ENCODE data around the gene IQSEC1. TPM values are rescaled to one million over a fixed set of nuclear protein-coding genes. Genes with fewer than 3 reads are reported as not detected.

The IQSEC1 gene
- total RNA-seq, 1 donor = 135 TPM

- no peak overlapping the region for H3K4me3 ChIP-seq (ENCODE audit: low read length)
- no peaks in the 10 kb centered on the region for H3K27me3 ChIP-seq (ENCODE audit: insufficient read depth, low read length)
- peaks cover 3% of the 10 kb centered on the region for H3K4me1 ChIP-seq (ENCODE audit: insufficient read depth, low read length)
- H3K9me3 ChIP-seq (ENCODE audit: low read depth, low read length) = no peaks in the 10 kb centered on the region
Observed at GRCh38 chr3:13098192-13098988, 25.2 kb upstream of the IQSEC1 start.

- peaks cover 10% of the 10 kb centered on the region for H3K4me1 ChIP-seq (ENCODE audit: insufficient read depth, low read length)
- no peaks in the 10 kb centered on the region for H3K9me3 ChIP-seq (ENCODE audit: low read depth, low read length)
- no peak overlapping the region for H3K4me3 ChIP-seq (ENCODE audit: low read length)
Observed at GRCh38 chr3:13096356-13096755, 23.1 kb upstream of the IQSEC1 start.

GRCh38 chr3:13095408-13095937, 22.2 kb upstream of the IQSEC1 start:
- H3K27me3 ChIP-seq (ENCODE audit: insufficient read depth, low read length) = no peaks in the 10 kb centered on the region
- H3K9me3 ChIP-seq (ENCODE audit: low read depth, low read length) = no peaks in the 10 kb centered on the region
- H3K4me3 ChIP-seq (ENCODE audit: low read length) = no peak overlapping the region
- H3K4me1 ChIP-seq (ENCODE audit: insufficient read depth, low read length) = peaks cover 10% of the 10 kb centered on the region

More at GRCh38 chr3:13096356-13096755, 23.1 kb upstream of the IQSEC1 start:
- no peaks in the 10 kb centered on the region for H3K27me3 ChIP-seq (ENCODE audit: insufficient read depth, low read length)

GRCh38 chr3:13093687-13094086, 20.5 kb upstream of the IQSEC1 start:
- H3K27me3 ChIP-seq (ENCODE audit: insufficient read depth, low read length) = no peaks in the 10 kb centered on the region
- no peak overlapping the region for H3K4me3 ChIP-seq (ENCODE audit: low read length)
- H3K9me3 ChIP-seq (ENCODE audit: low read depth, low read length) = no peaks in the 10 kb centered on the region
- peaks cover 10% of the 10 kb centered on the region for H3K4me1 ChIP-seq (ENCODE audit: insufficient read depth, low read length)

GRCh38 chr3:13092621-13093617, 19.7 kb upstream of the IQSEC1 start:
- H3K4me1 ChIP-seq (ENCODE audit: insufficient read depth, low read length) = peaks cover 11% of the 10 kb centered on the region
- H3K27me3 ChIP-seq (ENCODE audit: insufficient read depth, low read length) = no peaks in the 10 kb centered on the region
- no peak overlapping the region for H3K4me3 ChIP-seq (ENCODE audit: low read length)
- H3K9me3 ChIP-seq (ENCODE audit: low read depth, low read length) = no peaks in the 10 kb centered on the region

- Histone ChIP-seq H3K4me3 (ENCODE audit: low read length) (no peak overlapping the region), H3K27me3 (ENCODE audit: insufficient read depth, low read length) (no peaks in the 10 kb centered on the region), H3K4me1 (ENCODE audit: insufficient read depth, low read length) (peaks cover 20% of the 10 kb centered on the region), H3K9me3 (ENCODE audit: low read depth, low read length) (no peaks in the 10 kb centered on the region)
Observed at GRCh38 chr3:13091898-13092611, 18.8 kb upstream of the IQSEC1 start.

GRCh38 chr3:13088028-13089006, 15.1 kb upstream of the IQSEC1 start:
- Histone ChIP-seq H3K4me1 (ENCODE audit: insufficient read depth, low read length) (peaks cover 44% of the 10 kb centered on the region), H3K9me3 (ENCODE audit: low read depth, low read length) (no peaks in the 10 kb centered on the region), H3K27me3 (ENCODE audit: insufficient read depth, low read length) (no peaks in the 10 kb centered on the region), H3K4me3 (ENCODE audit: low read length) (no peak overlapping the region)

- H3K27me3 ChIP-seq (ENCODE audit: insufficient read depth, low read length) = no peaks in the 10 kb centered on the region
- H3K9me3 ChIP-seq (ENCODE audit: low read depth, low read length) = no peaks in the 10 kb centered on the region
- H3K4me3 ChIP-seq (ENCODE audit: low read length) = no peak overlapping the region
- H3K4me1 ChIP-seq (ENCODE audit: insufficient read depth, low read length) = peaks cover 52% of the 10 kb centered on the region
Observed at GRCh38 chr3:13087320-13087990, 14.2 kb upstream of the IQSEC1 start.

GRCh38 chr3:13086531-13086981, 13.3 kb upstream of the IQSEC1 start:
- Histone ChIP-seq H3K4me1 (ENCODE audit: insufficient read depth, low read length) (peaks cover 49% of the 10 kb centered on the region), H3K4me3 (ENCODE audit: low read length) (no peak overlapping the region), H3K9me3 (ENCODE audit: low read depth, low read length) (no peaks in the 10 kb centered on the region), H3K27me3 (ENCODE audit: insufficient read depth, low read length) (no peaks in the 10 kb centered on the region)

- Histone ChIP-seq H3K9me3 (ENCODE audit: low read depth, low read length) (no peaks in the 10 kb centered on the region), H3K27me3 (ENCODE audit: insufficient read depth, low read length) (no peaks in the 10 kb centered on the region), H3K4me3 (ENCODE audit: low read length) (no peak overlapping the region), H3K4me1 (ENCODE audit: insufficient read depth, low read length) (peaks cover 49% of the 10 kb centered on the region)
Observed at GRCh38 chr3:13085846-13086179, 12.6 kb upstream of the IQSEC1 start.

GRCh38 chr3:13085081-13085845, 12.0 kb upstream of the IQSEC1 start:
- no peaks in the 10 kb centered on the region for H3K27me3 ChIP-seq (ENCODE audit: insufficient read depth, low read length)
- H3K9me3 ChIP-seq (ENCODE audit: low read depth, low read length) = no peaks in the 10 kb centered on the region
- no peak overlapping the region for H3K4me3 ChIP-seq (ENCODE audit: low read length)
- peaks cover 49% of the 10 kb centered on the region for H3K4me1 ChIP-seq (ENCODE audit: insufficient read depth, low read length)

GRCh38 chr3:13083898-13084297, 10.7 kb upstream of the IQSEC1 start:
- H3K4me1 ChIP-seq (ENCODE audit: insufficient read depth, low read length) = peaks cover 49% of the 10 kb centered on the region
- H3K9me3 ChIP-seq (ENCODE audit: low read depth, low read length) = no peaks in the 10 kb centered on the region
- no peak overlapping the region for H3K4me3 ChIP-seq (ENCODE audit: low read length)
- H3K27me3 ChIP-seq (ENCODE audit: insufficient read depth, low read length) = no peaks in the 10 kb centered on the region

- Histone ChIP-seq H3K4me1 (ENCODE audit: insufficient read depth, low read length) (peaks cover 52% of the 10 kb centered on the region), H3K9me3 (ENCODE audit: low read depth, low read length) (no peaks in the 10 kb centered on the region), H3K4me3 (ENCODE audit: low read length) (no peak overlapping the region), H3K27me3 (ENCODE audit: insufficient read depth, low read length) (no peaks in the 10 kb centered on the region)
Observed at GRCh38 chr3:13083254-13083653, 10.0 kb upstream of the IQSEC1 start.

Measured in mononuclear cell (primary cell).